Measurements from ENCODE around the gene MAST4.

DNA sequence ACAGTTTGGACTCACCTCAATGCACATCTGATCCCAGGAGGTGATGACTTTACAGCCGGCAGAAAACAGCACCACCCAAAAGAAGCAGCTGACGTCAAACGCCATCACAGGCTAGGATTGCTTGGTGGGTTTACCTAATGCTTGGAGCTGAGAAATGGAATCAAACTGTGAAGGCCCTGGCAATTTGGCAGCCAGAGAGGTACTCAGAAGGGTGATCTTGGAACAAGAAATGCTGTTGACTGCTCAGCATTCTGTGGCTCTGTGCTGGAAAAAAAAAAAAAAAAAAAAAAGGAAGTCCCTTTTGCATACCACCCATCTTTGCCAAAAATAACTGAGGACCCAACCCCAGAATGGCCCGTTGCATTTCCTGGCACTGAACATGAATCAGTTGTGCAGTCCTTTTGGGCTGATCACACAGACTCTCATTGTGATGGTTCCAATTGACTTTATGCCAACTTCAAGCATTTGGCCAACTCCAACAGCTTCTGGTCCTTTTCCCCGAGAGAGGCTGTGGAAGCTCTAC, 600.4 kb downstream of the MAST4 start, which contains the start of gene CD180:
- TF ChIP-seq, protein P1, sequence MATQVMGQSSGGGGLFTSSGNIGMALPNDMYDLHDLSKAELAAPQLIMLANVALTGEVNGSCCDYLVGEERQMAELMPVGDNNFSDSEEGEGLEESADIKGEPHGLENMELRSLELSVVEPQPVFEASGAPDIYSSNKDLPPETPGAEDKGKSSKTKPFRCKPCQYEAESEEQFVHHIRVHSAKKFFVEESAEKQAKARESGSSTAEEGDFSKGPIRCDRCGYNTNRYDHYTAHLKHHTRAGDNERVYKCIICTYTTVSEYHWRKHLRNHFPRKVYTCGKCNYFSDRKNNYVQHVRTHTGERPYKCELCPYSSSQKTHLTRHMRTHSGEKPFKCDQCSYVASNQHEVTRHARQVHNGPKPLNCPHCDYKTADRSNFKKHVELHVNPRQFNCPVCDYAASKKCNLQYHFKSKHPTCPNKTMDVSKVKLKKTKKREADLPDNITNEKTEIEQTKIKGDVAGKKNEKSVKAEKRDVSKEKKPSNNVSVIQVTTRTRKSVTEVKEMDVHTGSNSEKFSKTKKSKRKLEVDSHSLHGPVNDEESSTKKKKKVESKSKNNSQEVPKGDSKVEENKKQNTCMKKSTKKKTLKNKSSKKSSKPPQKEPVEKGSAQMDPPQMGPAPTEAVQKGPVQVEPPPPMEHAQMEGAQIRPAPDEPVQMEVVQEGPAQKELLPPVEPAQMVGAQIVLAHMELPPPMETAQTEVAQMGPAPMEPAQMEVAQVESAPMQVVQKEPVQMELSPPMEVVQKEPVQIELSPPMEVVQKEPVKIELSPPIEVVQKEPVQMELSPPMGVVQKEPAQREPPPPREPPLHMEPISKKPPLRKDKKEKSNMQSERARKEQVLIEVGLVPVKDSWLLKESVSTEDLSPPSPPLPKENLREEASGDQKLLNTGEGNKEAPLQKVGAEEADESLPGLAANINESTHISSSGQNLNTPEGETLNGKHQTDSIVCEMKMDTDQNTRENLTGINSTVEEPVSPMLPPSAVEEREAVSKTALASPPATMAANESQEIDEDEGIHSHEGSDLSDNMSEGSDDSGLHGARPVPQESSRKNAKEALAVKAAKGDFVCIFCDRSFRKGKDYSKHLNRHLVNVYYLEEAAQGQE (IDR thresholded peaks at IDR 0.05), result no peak
- TF ChIP-seq, protein P2, sequence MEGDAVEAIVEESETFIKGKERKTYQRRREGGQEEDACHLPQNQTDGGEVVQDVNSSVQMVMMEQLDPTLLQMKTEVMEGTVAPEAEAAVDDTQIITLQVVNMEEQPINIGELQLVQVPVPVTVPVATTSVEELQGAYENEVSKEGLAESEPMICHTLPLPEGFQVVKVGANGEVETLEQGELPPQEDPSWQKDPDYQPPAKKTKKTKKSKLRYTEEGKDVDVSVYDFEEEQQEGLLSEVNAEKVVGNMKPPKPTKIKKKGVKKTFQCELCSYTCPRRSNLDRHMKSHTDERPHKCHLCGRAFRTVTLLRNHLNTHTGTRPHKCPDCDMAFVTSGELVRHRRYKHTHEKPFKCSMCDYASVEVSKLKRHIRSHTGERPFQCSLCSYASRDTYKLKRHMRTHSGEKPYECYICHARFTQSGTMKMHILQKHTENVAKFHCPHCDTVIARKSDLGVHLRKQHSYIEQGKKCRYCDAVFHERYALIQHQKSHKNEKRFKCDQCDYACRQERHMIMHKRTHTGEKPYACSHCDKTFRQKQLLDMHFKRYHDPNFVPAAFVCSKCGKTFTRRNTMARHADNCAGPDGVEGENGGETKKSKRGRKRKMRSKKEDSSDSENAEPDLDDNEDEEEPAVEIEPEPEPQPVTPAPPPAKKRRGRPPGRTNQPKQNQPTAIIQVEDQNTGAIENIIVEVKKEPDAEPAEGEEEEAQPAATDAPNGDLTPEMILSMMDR (IDR thresholded peaks at IDR 0.05; ENCODE audit: low read depth, low read length, missing input control), result no peak
- TF ChIP-seq, protein P3, sequence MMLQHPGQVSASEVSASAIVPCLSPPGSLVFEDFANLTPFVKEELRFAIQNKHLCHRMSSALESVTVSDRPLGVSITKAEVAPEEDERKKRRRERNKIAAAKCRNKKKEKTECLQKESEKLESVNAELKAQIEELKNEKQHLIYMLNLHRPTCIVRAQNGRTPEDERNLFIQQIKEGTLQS (IDR thresholded peaks at IDR 0.05), result no peak
- TF ChIP-seq, protein P4, sequence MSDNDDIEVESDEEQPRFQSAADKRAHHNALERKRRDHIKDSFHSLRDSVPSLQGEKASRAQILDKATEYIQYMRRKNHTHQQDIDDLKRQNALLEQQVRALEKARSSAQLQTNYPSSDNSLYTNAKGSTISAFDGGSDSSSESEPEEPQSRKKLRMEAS (IDR thresholded peaks at IDR 0.05), result no peak
- TF ChIP-seq TAF1 (conservative IDR thresholded peaks at IDR 0.05) (no peak), YY1 (IDR thresholded peaks at IDR 0.05) (no peak), RXRA (IDR thresholded peaks at IDR 0.05) (no peak), EGR1 (IDR thresholded peaks at IDR 0.05; ENCODE audit: low read depth in 2 of 2) (no peak), JUND (IDR thresholded peaks at IDR 0.05) (no peak), SP1 (IDR thresholded peaks at IDR 0.05) (no peak), NR2F2 (IDR thresholded peaks at IDR 0.05) (no peak)

All from liver (tissue), 3 donors.